Fibroblast of lung (primary cell): Measurements from ENCODE around the gene SLC2A3. TPM values are rescaled to one million over a fixed set of nuclear protein-coding genes. Genes with fewer than 3 reads are reported as not detected.
A peak's percentile ranks its signal among the peaks of the same experiment; 100 is the strongest.
"Not testable (repeated sequence)": the region's sequence is repeated elsewhere in the genome, so short reads cannot be mapped to it uniquely, and the experiment has no call there.

ENCODE experiments used
- DNase-seq, 2 donors: peaks; one replicate each; pipeline versions ENCODE4 v3.0.0 to v3.0.0-alpha.2; 2010; ENCODE audit warnings: low read depth in 2 of 2
- H2AFZ ChIP-seq: 2 replicates; pipeline ENCODE4 v1.5.1; 2012; ENCODE audit warnings: low read length, control low read depth, inconsistent platforms
- H3K27ac ChIP-seq: 2 replicates; pipeline ENCODE4 v1.5.1; 2011; ENCODE audit warnings: low read length, control low read depth; ENCODE audit not compliant: insufficient read depth
- H3K27me3 ChIP-seq: 2 replicates; pipeline ENCODE4 v1.5.1; 2011; ENCODE audit warnings: mild to moderate bottlenecking, low read length; ENCODE audit not compliant: control insufficient read depth, insufficient read depth
- H3K36me3 ChIP-seq: 2 replicates; pipeline ENCODE4 v1.5.1; 2011; ENCODE audit warnings: low read length; ENCODE audit not compliant: control insufficient read depth, insufficient read depth
- H3K4me1 ChIP-seq: 2 replicates; pipeline ENCODE4 v1.5.1; 2011; ENCODE audit warnings: low read length; ENCODE audit not compliant: control insufficient read depth, insufficient read depth; ENCODE audit errors: extremely low read depth
- H3K4me2 ChIP-seq: 2 replicates; pipeline ENCODE4 v1.5.1; 2011; ENCODE audit warnings: low read length, control low read depth; ENCODE audit not compliant: insufficient read depth; ENCODE audit errors: extremely low read depth
- H3K4me3 ChIP-seq, 4 experiments: fragments of 200-600 bp in 1 of 4; sonication (generic) in 1 of 4; replicated peaks in 1 of 4; 2 replicates each; pipeline ENCODE4 v1.5.1; 2011 to 2016; ENCODE audit warnings: low read length in 4 of 4, low read depth in 3 of 4, mild to moderate bottlenecking in 3 of 4, control low read depth in 2 of 4, inconsistent platforms in 1 of 4, mixed read lengths in 1 of 4; ENCODE audit not compliant: insufficient read depth in 1 of 4; ENCODE audit errors: control extremely low read depth in 1 of 4
- H3K79me2 ChIP-seq: 2 replicates; pipeline ENCODE4 v1.5.1; 2012; ENCODE audit warnings: mild to moderate bottlenecking, low read length, inconsistent platforms; ENCODE audit not compliant: control insufficient read depth, insufficient read depth
- H3K9ac ChIP-seq: 2 replicates; pipeline ENCODE4 v1.5.1; 2011; ENCODE audit warnings: mild to moderate bottlenecking, low read length, control low read depth; ENCODE audit not compliant: insufficient read depth
- H3K9me3 ChIP-seq: 2 replicates; pipeline ENCODE4 v1.5.1; 2012; ENCODE audit warnings: low read depth, low read length; ENCODE audit not compliant: control insufficient read depth, insufficient read depth
- H4K20me1 ChIP-seq: 2 replicates; pipeline ENCODE4 v1.5.1; 2011; ENCODE audit warnings: low read length; ENCODE audit not compliant: control insufficient read depth, insufficient read depth; ENCODE audit errors: extremely low read depth
- EZH2 ChIP-seq: IDR thresholded peaks from 2 replicates; pipeline ENCODE4 v1.5.1; 2012; ENCODE audit warnings: low read length, control low read depth, mild to moderate bottlenecking; ENCODE audit errors: missing control alignments
- polyA plus RNA-seq, 2 donors: library from polyadenylated mRNA; depleted of rRNA in 1 of 2; stranded (reverse) in 1 of 2; unstranded in 1 of 2; fragments of >200 nt; gene quantifications; 2 replicates each; pipeline ENCODE4 v1.2.1, GENCODE V29; 2011 to 2012; ENCODE audit warnings: missing spikeins in 1 of 2
- total RNA-seq: library from RNA; depleted of rRNA; stranded (reverse); fragments of >200 nt; gene quantifications from 2 replicates; pipeline ENCODE4 v1.2.1, GENCODE V29; 2014
- TF ChIP-seq, protein P1 (sequence below), 2 donors: IDR thresholded peaks in 1 of 2; conservative IDR thresholded peaks in 1 of 2; 1 replicate in 1 of 2; 2 replicates in 1 of 2; pipeline ENCODE4 v1.5.1; 2011 to 2012; ENCODE audit warnings: low read length in 2 of 2, control low read depth in 1 of 2, inconsistent platforms in 1 of 2, low read depth in 1 of 2, mild to moderate bottlenecking in 1 of 2

SLC2A3 gene
- total and polyA plus RNA-seq, 2 donors (not counting 1 experiment from before 2014, with no cell fraction given): 124 to 127 TPM

DNA sequence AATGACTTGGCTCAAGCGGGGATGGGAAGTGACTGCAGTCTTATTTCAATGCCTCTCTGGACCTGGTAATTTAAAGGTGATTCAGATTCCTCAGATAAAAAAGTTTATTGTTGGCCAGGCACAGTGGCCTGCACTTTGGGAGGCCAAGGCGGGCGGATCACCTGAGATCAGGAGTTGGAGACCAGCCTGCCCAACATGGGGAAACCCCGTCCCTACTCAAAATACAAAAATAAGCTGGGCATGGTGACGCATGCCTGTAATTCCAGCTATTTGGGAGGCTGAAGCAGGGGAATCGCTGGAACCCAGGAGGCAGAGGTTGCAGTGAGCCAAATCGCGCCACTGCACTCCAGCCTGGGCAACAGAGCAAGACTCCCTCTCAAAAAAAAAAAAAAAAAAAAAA is 8.8 kb upstream of the SLC2A3 start:
- H2AFZ ChIP-seq, H3K4me3 ChIP-seq, H3K4me2 ChIP-seq, H3K9me3 ChIP-seq, DNase-seq, H3K9ac ChIP-seq, H4K20me1 ChIP-seq, H3K79me2 ChIP-seq, H3K4me1 ChIP-seq, H3K27me3 ChIP-seq, H3K27ac ChIP-seq, H3K36me3 ChIP-seq: not testable (repeated sequence)

DNA sequence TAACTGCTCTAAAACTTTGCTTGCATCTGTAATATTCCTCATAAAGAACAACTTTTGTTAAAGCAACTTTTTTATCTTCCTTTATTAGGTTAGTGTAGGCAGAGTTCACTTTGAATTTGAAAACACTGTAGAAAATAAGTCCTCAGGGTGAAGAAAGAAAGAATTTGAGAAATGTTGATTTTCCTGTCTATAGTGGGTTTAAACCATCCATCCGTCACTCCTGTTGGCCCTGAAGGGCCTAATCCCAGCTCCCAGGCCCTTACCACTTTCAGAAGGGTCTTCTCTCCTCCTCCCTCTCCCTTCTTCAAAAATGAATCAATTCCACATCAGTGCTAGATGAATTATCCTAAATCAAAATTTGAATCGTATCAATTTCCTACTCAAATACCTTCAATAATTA is 4.9 kb upstream of the SLC2A3 start:
- no peaks in the 10 kb centered on the region for H3K36me3 ChIP-seq

DNA sequence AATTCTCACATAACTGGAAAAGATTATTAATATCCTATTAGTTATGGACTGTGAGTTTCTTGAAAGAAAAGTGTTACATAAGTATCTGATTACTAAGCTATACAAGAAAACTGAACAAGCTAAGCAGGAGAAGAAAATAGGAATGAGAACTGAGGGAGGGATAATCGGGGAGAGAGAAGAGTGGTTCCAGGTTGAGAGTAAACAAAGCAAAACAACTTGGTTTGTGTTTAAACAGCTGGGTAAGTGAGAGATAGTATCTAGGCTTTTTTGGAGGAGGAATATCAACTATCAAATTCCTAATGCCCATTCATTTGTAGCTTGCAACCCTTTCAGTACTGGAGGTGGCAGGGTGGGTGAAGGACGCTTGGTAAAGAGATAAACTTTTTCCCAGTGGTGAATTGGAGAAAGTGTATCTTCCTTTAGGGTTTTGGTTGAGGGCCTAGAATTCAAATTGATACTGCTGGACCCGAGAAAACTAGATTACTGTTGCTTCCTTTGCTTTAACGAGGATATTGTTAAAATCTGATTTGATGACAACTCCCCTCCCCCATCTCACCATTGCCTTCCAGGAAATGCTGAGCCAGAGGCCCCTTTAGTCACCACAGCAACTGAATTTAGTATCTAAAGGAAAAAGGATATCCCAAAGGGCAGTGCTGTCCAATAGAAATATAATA is 2.0 kb upstream of the SLC2A3 start:
- H3K9ac ChIP-seq: no peak overlapping the region
- peak; percentile 22 to 42 for DNase-seq

More for the DNA sequence above, 4.9 kb upstream of the SLC2A3 start:
- no peak for DNase-seq
- Histone ChIP-seq H3K4me3 (no peak overlapping the region), H3K4me2 (no peak overlapping the region), H3K27ac (no peak overlapping the region), H3K27me3 (no peaks in the 10 kb centered on the region), H2AFZ (no peak overlapping the region), H4K20me1 (no peaks in the 10 kb centered on the region), H3K9me3 (no peaks in the 10 kb centered on the region), H3K4me1 (peaks cover 5% of the 10 kb centered on the region), H3K79me2 (peaks cover under 1% of the 10 kb centered on the region), H3K9ac (no peak overlapping the region)
- no peak for TF ChIP-seq EZH2
- TF ChIP-seq, protein P1, sequence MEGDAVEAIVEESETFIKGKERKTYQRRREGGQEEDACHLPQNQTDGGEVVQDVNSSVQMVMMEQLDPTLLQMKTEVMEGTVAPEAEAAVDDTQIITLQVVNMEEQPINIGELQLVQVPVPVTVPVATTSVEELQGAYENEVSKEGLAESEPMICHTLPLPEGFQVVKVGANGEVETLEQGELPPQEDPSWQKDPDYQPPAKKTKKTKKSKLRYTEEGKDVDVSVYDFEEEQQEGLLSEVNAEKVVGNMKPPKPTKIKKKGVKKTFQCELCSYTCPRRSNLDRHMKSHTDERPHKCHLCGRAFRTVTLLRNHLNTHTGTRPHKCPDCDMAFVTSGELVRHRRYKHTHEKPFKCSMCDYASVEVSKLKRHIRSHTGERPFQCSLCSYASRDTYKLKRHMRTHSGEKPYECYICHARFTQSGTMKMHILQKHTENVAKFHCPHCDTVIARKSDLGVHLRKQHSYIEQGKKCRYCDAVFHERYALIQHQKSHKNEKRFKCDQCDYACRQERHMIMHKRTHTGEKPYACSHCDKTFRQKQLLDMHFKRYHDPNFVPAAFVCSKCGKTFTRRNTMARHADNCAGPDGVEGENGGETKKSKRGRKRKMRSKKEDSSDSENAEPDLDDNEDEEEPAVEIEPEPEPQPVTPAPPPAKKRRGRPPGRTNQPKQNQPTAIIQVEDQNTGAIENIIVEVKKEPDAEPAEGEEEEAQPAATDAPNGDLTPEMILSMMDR (conservative IDR thresholded peaks at IDR 0.05 in 1 of 2, IDR thresholded peaks at IDR 0.05 in 1 of 2; ENCODE audit: low read depth in 1 of 2, low read length in 2 of 2): no peak

More for the DNA sequence above, 2.0 kb upstream of the SLC2A3 start:
- no peak overlapping the region for H3K4me3 ChIP-seq
- peaks cover 1% of the 10 kb centered on the region for H3K36me3 ChIP-seq
- H3K4me2 ChIP-seq: peak overlapping the region; percentile 61
- H3K27ac ChIP-seq: peak overlapping the region; percentile 60
- H3K4me1 ChIP-seq: peaks cover 5% of the 10 kb centered on the region
- no peaks in the 10 kb centered on the region for H3K27me3 ChIP-seq
- no peaks in the 10 kb centered on the region for H3K9me3 ChIP-seq
- peak overlapping the region; percentile 79 for H2AFZ ChIP-seq
- no peaks in the 10 kb centered on the region for H4K20me1 ChIP-seq
- TF ChIP-seq EZH2: no peak
- TF ChIP-seq, protein P1 (conservative IDR thresholded peaks at IDR 0.05 in 1 of 2, IDR thresholded peaks at IDR 0.05 in 1 of 2; ENCODE audit: low read depth in 1 of 2, low read length in 2 of 2): peak in 1 of 2 donors; percentile 48
- H3K79me2 ChIP-seq: peaks cover 30% of the 10 kb centered on the region
